ENCODE results near the gene NAA10. TPM values are rescaled to one million over a fixed set of nuclear protein-coding genes. Genes with fewer than 3 reads are reported as not detected.

NAA10 gene
- total RNA-seq, 3 donors from 2014 or later, result 52.2 to 72.3 (median 68.9) TPM

- ATAC-seq (no peak), DNase-seq (no peak)
- TF ChIP-seq CTCF (IDR thresholded peaks at IDR 0.05), result no peak
- H3K36me3 ChIP-seq (ENCODE audit: low read depth), result no peaks in the 10 kb centered on the region
- H3K4me1 ChIP-seq (ENCODE audit: low read depth), result no peaks in the 10 kb centered on the region
- intact Hi-C loops (cut with DNase I, micrococcal nuclease), result no loop called here
- no peak overlapping the region for H3K4me3 ChIP-seq
- H3K9me3 ChIP-seq, result no peaks in the 10 kb centered on the region
These were observed 50.7 kb downstream of the NAA10 start for GRCh38 chrX:153884136-153884535.

- no peak for ATAC-seq
- no peaks in the 10 kb centered on the region for H3K9me3 ChIP-seq
- H3K4me3 ChIP-seq, result no peak overlapping the region
- H3K4me1 ChIP-seq (ENCODE audit: low read depth), result no peaks in the 10 kb centered on the region
- TF ChIP-seq CTCF (IDR thresholded peaks at IDR 0.05), result no peak
- intact Hi-C loops (cut with DNase I, micrococcal nuclease), result no loop called here
- H3K36me3 ChIP-seq (ENCODE audit: low read depth), result no peaks in the 10 kb centered on the region
- DNase-seq, result no peak
These were observed 51.5 kb downstream of the NAA10 start for GRCh38 chrX:153883163-153883843.

- Histone ChIP-seq H3K4me3 (no peak overlapping the region), H3K36me3 (ENCODE audit: low read depth) (no peaks in the 10 kb centered on the region), H3K9me3 (no peaks in the 10 kb centered on the region), H3K4me1 (ENCODE audit: low read depth) (no peaks in the 10 kb centered on the region)
- ATAC-seq (no peak), DNase-seq (no peak)
- TF ChIP-seq CTCF (IDR thresholded peaks at IDR 0.05), result no peak
- intact Hi-C loops (cut with DNase I, micrococcal nuclease), result no loop called here
These were observed 52.3 kb downstream of the NAA10 start for GRCh38 chrX:153882557-153882956.

GRCh38 chrX:153882086-153882498 lies 52.7 kb downstream of the NAA10 start:
- no peak for TF ChIP-seq CTCF (IDR thresholded peaks at IDR 0.05)
- ATAC-seq, result no peak
- Histone ChIP-seq H3K9me3 (no peaks in the 10 kb centered on the region), H3K4me3 (no peak overlapping the region), H3K4me1 (ENCODE audit: low read depth) (no peaks in the 10 kb centered on the region), H3K36me3 (ENCODE audit: low read depth) (no peaks in the 10 kb centered on the region)
- no peak for DNase-seq
- intact Hi-C loops (cut with DNase I, micrococcal nuclease), result no loop called here

- no peak for TF ChIP-seq CTCF (IDR thresholded peaks at IDR 0.05)
- H3K36me3 ChIP-seq (ENCODE audit: low read depth), result no peaks in the 10 kb centered on the region
- no peak for ATAC-seq
These were observed 53.6 kb downstream of the NAA10 start for GRCh38 chrX:153881281-153881680.

GRCh38 chrX:153880440-153880815 lies 54.4 kb downstream of the NAA10 start:
- Histone ChIP-seq H3K36me3 (ENCODE audit: low read depth) (no peaks in the 10 kb centered on the region), H3K9me3 (no peaks in the 10 kb centered on the region), H3K4me1 (ENCODE audit: low read depth) (no peaks in the 10 kb centered on the region), H3K4me3 (no peak overlapping the region)
- TF ChIP-seq CTCF (IDR thresholded peaks at IDR 0.05), result no peak
- DNase-seq, result no peak
- intact Hi-C loops (cut with DNase I, micrococcal nuclease), result no loop called here
- ATAC-seq, result no peak

More at GRCh38 chrX:153881281-153881680, 53.6 kb downstream of the NAA10 start:
- H3K9me3 ChIP-seq, result no peaks in the 10 kb centered on the region
- intact Hi-C loops (cut with DNase I, micrococcal nuclease), result no loop called here
- no peaks in the 10 kb centered on the region for H3K4me1 ChIP-seq (ENCODE audit: low read depth)
- H3K4me3 ChIP-seq, result no peak overlapping the region
- no peak for DNase-seq
